Activated CD8-positive, alpha-beta memory T cell treated with anti-CD3 and anti-CD28 coated beads for 1 hour (primary cell): ENCODE measurements around the gene ULK4.
"Not testable (repeated sequence)": the region's sequence is repeated elsewhere in the genome, so short reads cannot be mapped to it uniquely, and the experiment has no call there.

Source experiments
- DNase-seq, 2 donors: peaks; one replicate each; pipeline ENCODE4 v3.0.0-alpha.2; 2020; ENCODE audit warnings: low read depth in 1 of 2; ENCODE audit errors: extremely low read depth in 1 of 2

The ULK4 gene

GRCh38 chr3:41394896-41395295, 567.0 kb downstream of the ULK4 start:
- DNase-seq = no peak

- not testable (repeated sequence) for DNase-seq
Observed at GRCh38 chr3:41370765-41371535, 591.0 kb downstream of the ULK4 start.

GRCh38 chr3:41370307-41370706, 591.6 kb downstream of the ULK4 start:
- no peak for DNase-seq

- DNase-seq = no peak
Observed at GRCh38 chr3:41369838-41370237, 592.1 kb downstream of the ULK4 start.

- DNase-seq = no peak
Observed at GRCh38 chr3:41365973-41366372, 595.9 kb downstream of the ULK4 start.

- no peak for DNase-seq
Observed at GRCh38 chr3:41364736-41365135, 597.2 kb downstream of the ULK4 start.

- DNase-seq = no peak
Observed at GRCh38 chr3:41363830-41364523, 597.9 kb downstream of the ULK4 start.

- DNase-seq = no peak
Observed at GRCh38 chr3:41362638-41363559, 599.0 kb downstream of the ULK4 start.

GRCh38 chr3:41357271-41357670, 604.6 kb downstream of the ULK4 start:
- DNase-seq = no peak

- DNase-seq = no peak
Observed at GRCh38 chr3:41356775-41357174, 605.1 kb downstream of the ULK4 start.

GRCh38 chr3:41352510-41352909, 609.4 kb downstream of the ULK4 start:
- no peak for DNase-seq

- no peak for DNase-seq
Observed at GRCh38 chr3:41350441-41350840, 611.5 kb downstream of the ULK4 start.

GRCh38 chr3:41348401-41348800, 613.5 kb downstream of the ULK4 start:
- no peak for DNase-seq

GRCh38 chr3:41346698-41347270, 615.1 kb downstream of the ULK4 start:
- no peak for DNase-seq

- DNase-seq = no peak
Observed at GRCh38 chr3:41345788-41346187, 616.1 kb downstream of the ULK4 start.

GRCh38 chr3:41339758-41340157, 622.1 kb downstream of the ULK4 start:
- DNase-seq = no peak

- no peak for DNase-seq
Observed at GRCh38 chr3:41338276-41338675, 623.6 kb downstream of the ULK4 start.

GRCh38 chr3:41334426-41334825, 627.5 kb downstream of the ULK4 start:
- DNase-seq = no peak

GRCh38 chr3:41331041-41331440, 630.9 kb downstream of the ULK4 start:
- no peak for DNase-seq

GRCh38 chr3:41330465-41330864, 631.4 kb downstream of the ULK4 start:
- no peak for DNase-seq

- no peak for DNase-seq
Observed at GRCh38 chr3:41329881-41330280, 632.0 kb downstream of the ULK4 start.
